Fibroblast of skin of right quadriceps (primary cell): ENCODE results near the gene ISYNA1.
"Not testable (repeated sequence)": the region's sequence is repeated elsewhere in the genome, so short reads cannot be mapped to it uniquely, and the experiment has no call there.

Experiments used
- DNase-seq: peaks from one replicate; pipeline ENCODE4 v3.0.0-alpha.2; 2013

The ISYNA1 gene

DNA sequence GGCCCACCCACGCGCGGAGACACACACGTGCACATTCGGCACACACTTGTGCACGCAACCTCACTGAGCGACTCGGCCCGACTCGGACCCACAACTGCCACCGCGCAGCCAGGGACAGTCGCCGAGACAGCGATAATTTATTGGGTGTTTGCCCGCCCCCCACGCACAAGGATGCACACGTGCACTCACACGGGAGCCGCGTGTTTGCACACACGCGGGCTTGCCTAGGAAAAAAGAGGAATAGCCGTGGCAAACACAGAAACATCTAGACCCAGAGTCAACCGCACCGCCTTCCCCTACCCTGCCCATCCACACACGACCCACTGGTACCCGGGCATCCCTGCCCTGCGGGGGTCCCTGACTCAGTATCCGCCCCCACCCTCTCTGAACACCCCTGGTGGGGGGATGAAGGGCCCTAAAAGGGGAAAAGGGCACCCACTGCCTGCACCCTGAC, 19.9 kb downstream of the ISYNA1 start:
- DNase-seq = no peak

DNA sequence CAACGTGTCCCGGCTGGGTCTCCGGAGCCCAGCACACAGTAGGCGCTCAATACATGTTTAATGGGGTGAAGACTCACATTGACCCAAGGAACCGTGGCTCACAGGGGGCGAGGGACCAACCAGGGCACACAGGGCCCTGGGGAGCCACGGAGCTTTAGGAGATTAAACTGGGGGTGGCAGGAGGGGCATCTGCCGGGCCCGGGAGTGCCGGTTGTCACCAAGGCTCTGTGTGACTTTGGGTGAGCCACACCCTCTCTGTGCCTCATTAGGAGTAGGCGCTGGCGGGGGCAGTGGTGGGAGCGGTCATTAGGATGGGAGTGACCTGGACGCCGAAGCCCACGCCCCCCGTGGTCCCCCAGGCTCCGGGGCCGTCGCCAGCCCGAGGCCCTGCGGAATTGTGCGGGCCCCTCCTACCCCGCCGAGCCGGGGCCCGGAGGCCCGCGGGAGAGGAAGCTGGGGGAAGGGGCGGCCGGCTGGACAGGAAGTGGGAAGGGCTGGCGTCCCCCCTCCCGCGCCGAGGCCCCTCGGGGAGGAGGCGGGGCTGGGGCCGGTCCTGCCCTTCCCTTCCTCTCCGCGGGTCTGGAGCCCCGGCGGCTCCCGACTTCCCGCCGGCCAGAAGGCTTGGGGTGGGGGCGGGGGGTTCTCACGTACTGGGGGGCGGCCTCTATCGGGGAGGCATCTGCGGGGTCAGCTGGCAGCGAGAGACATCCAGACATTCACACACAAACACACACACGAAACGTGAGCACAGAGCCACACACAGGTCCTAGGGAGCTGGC, 20.5 kb downstream of the ISYNA1 start:
- peak; percentile 92 for DNase-seq

DNA sequence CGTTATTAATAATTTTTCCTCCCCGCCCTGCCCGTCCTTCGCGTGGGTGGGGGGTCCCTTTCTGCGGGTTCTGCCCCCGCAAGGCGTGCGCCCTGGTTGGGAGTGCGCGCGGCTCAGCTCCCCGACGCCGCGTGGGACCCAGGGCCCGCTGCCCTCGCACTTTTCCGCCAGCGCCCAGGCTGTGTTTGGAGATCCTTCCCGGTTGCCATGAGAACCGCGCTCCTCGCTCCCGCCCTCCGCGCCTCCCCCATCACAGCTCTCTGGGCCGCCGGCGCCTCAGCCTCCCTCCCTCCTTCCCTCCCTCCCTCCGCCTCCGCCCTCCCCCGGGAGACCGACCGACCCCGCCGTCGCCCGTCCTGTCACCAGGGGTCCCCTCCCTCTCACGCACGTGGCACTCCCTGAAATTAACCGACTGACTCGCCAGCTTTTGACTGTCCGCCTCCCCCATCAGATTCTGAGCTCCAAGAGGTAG, 21.1 kb downstream of the ISYNA1 start:
- peak; percentile 92 for DNase-seq

DNA sequence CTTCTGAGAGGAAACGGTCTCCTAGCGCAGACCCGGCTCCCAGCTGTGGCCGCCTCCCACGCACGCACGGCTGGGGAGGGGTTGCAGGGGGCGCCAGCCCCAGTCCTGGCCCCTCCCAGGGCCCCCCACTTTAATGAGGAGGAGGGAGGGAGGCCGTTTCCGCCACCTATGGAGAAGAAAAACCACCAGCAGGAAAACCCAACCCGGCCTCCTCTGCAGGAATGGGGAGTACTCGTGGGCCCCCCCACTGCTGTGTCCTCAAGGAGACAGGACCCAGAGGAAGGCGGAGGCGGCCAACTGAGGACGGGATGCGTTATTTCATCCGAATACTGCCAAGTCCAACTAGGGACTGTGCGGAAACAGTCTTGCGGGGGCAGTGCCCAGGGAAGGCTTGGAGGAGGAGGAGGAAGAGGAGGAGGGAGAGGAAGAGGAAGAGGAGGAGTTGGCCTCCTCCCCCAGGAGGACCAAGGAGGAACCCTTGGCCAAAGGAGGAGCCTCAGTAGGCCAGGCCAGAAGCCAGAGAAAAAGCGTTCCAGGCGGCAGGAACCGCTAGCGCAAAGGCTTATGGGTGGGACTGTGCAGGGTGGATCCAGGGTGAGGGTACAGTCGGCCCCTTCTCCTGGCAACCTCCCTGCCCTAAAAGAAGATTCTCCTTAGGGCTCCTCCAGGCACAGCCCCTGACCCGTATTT, 22.6 kb downstream of the ISYNA1 start:
- peak; percentile 85 for DNase-seq

DNA sequence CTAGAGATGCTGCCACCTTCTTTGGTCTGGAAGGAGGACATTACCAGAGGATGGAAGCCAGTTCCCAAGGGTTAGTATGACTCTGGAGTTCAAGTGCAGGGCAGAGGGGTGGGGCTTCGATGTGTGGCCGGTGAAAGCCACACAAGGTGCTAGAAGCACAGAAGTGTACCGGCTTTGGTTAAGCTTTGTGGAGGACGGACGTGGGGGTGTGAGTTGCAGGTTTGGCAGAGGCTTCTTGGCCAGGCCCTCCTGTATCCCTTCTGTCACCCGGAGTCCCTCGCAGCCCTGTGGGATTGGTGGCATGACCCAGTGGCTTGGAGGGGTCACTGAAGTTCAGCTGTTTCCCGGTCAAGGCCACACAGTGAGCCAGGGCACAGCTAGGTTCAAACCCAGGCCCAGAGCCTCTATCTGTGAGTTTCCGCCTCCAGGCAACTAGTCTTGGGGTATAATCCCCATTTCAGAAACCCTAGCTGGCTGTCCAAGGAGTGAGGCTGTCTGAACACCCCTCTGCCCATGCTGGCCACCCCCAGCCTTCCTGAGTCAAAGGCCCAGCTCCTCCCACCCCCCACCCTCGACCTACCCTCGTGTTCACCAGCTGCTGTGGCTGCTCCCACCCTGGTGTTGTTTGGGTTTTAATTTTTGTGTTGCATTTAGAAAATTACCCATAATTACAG, 23.3 kb downstream of the ISYNA1 start:
- DNase-seq = no peak

DNA sequence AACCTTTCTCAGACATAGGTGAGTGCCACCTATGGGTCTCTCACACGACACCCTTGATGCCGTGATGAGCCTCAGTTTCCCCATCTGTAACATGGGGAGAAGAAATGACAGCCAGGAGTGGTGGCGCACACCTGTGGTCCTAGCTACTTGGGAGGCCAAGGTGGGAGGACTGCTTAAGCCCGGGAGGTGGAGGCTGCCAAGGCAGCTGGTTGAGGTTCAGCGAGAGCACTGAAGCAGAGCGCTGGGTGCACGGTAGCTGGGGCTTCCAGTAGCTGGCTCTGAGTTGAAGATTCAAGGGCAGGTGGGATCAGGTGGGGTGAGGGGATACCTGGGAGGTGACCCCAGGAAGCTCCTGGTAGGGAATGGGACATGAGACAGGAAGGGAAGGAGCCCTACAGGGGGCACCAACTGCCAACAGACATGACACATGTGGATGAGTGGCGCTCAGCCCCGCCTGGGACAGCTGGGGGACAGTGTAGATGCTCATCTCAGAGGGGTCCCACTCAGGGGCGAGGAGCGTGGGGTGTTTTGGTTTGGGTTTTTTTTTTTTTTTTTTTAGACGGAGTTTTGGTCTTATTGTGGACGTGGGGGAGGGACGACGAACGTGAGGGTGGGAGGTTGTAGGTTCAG, 25.2 kb downstream of the ISYNA1 start:
- no peak for DNase-seq

DNA sequence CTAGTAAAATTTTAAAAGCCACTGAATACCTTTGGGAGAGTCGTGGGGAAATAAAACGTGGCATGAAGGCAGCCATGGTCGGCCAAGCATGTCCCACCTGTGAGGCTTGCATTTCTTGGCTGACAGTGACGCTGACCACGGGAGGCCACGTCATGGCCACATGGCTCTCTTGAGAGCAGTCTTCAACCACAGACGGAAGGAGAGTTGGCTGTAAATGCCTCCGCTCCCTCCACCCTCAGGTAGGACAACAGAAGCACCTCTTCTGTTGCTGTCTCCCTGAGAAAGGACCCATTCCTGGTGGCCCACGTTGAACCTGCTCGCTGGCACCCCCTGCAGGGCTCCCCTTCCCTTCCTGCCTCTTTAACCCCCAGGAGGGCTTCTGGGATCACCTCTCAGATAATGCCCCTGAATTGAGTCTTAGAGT, 29.9 kb downstream of the ISYNA1 start:
- DNase-seq = no peak

DNA sequence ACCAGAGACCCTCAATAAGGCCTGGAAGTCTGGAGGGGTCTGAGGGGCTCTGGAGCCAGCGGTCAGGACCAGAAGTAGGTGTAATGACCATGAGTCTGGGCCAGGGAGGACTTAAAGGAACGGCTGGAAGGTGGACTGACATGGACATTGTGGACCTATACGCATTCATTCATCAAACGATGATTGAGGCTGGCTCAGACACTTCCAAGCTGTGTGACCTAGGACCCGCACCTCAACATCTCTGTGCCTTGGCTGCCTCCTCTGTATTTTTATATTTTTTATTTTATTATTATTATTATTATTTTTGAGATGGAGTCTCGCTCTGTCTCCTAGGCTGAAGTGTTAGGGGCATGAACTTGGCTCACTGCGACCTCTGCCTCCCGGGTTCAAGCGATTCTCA, 31.2 kb downstream of the ISYNA1 start:
- no peak for DNase-seq

DNA sequence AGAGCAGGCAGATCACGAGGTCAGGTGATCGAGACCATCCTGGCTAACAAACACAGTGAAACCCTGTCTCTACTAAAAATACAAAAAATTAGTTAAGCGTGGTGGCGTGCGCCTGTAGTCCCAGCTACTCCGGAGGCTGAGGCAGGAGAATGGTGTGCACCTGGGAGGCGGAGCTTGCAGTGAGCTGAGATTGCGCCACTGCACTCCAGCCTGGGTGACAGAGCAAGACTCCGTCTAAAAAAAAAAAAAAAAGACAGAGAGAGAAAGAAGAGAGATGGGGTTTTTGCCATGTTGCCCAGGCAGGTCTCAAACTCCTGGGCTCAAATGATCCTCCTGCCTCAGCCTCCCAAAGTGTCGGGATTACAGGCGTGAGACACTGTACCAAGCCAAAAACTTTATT, 32.2 kb downstream of the ISYNA1 start:
- not testable (repeated sequence) for DNase-seq

DNA sequence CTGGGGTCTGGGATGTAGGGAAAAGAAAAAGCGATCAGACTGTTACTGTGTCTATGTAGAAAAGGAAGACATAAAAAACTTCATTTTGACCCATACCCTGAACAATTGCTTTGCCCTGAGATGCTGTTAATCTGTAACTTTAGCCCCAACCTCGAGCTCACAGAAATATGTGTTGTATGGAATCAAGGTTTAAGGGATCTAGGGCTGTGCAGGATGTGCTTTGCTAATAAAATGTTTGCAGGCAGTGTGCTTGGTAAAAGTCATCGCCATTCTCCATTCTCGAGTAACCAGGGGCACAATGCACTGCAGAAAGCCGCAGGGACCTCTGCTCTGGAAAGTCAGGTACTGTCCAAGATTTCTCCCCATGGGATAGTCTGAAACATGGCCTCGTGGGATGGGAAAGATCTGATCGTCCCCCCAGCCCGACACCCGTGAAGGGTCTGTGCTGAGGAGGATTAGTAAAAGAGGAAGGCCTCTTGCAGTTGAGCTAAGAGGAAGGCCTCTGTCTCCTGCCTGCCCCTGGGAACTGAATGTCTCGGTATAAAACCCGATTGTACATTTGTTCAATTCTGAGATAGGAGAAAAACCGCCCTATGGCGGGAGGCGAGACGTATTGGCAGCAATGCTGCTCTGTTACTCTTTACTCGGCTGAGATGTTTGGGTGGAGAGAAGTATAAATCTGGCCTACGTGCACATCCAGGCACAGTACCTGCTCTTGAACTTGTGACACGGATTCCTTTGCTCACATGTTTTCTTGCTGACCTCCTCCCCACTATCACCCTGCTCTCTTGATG, 35.3 kb downstream of the ISYNA1 start:
- not testable (repeated sequence) for DNase-seq

DNA sequence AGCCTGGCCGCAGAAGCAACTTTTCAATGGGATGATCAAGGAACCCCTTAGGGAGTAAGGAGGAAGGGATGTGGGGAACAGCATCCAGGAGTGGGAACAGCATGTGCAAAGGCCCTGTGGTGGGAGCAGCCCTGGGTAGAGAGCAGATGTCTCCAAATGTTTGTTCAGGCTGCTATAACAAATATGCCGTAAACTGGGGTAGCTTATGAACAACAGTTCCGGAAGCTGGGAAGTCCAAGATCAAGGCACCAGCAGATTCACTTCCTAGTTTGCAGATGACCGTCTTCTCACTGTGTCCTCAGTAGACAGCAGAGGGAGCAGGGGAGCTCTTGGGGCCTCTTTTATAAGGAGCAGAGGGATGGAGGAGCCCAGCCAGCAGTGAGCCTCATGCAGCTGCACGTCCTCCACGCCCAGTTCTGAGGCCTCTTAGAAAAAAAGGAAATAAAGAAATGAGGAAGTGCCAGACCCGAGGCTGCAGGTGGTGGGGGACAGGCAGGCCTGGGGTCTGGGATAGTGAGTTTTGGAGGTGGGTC, 36.3 kb downstream of the ISYNA1 start:
- peak; percentile 60 for DNase-seq

DNA sequence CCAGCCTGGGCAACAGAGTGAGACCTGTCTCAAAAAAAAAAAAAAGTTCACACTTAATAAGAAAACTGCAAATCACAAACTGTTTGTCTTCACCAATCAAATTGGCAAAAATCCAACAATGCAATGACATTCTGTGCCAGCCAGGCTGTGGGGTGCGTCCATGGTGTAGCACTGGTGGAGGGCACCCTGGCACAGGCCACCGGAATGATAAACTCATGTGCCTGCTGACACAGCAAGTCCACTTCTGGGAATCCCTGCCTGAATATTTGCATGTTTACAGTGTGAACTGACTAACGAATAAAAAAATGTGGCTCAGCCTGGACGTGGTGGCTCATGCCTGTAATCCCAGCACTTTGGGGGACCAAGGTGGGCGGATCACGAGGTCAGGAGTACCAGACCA, 38.9 kb downstream of the ISYNA1 start:
- DNase-seq = peak; percentile 48

DNA sequence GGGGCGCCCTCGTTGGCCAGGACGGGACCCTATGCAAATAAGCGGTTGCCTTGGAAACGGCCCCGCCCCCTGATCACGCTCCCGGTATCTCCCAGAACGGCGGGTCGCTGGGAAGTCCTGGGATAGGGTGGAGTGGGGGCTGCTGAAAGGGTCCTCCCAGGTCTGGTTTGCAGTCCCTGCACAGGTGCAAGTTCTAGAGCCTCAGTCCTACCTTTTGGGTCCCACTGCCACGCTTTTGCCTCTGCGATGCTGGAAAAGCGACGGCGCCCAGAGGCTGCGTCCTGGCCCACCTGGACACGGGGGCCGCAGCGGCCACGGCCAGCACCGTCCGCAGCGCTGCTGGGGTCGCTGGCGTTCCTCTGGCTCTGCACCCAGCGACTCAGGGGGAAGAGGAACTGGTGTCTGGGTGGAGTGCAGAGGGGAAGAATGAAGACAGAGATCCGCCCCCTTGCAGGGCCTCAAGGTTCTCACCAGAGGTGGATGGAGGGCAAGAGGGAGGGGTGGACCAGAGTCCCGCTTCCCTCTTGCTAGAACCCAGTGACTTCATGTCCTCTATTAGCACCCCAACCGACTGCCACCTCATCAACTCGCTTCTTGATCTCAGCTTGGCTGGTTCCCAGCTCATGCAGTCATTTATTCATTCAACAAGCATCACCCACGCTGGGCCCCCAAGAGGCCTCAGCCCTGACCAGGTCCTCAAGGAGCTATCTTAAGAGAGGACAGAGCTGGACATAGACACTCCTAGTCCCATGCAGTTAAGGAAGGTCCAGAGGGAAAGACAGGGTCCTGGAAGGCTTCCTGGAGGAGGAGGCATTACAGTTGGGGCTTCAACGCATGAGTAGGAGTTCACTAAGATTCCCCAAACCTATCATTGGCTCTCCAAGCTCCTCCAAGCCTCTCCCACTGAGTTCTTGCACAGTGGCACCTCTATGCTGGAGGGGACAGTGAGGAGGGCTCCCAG, 40.4 kb downstream of the ISYNA1 start, which contains the start of gene LRRC25:
LRRC25 (minus strand) TSS at position 381 of the 961 bp plus-strand sequence. CDS start 659 bp downstream, outside the sequence.
- DNase-seq = no peak

DNA sequence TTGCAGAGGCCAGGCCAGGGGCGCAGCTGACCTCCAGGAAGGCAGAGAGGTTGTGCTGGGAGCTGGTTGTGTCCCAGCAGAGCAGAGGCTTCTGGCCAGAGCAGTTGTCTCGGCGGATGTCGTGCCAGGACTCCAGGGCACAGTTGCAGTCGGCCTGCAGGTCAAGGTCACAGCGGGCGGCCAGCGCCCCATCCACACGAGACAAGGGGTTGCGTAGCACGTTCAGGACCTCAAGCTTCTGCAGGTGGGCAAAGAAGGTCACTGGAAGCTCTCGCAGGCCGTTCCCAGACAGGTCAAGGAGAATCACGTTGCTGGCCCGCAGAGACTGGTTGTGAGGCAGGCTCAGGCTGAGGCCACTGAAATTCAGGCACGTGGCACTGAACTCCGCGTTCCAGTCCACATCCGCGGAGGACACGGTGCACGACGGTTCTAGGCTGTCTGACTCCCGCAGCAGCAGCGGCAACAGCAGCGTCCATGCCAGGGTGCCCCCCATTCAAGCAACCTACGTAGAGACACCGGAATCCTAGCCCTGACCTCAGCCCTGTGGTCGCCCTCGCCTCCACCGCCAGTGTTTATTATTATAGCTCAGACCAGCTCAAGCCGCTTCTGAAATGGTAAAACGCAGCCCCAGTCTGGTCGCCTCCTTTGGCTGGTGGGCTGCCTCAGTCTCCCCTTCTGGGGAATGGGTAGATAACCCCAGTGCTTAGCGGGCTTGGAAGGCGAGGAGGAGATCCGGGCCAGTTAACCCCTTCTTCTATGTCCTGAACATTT, 41.3 kb downstream of the ISYNA1 start:
- no peak for DNase-seq

DNA sequence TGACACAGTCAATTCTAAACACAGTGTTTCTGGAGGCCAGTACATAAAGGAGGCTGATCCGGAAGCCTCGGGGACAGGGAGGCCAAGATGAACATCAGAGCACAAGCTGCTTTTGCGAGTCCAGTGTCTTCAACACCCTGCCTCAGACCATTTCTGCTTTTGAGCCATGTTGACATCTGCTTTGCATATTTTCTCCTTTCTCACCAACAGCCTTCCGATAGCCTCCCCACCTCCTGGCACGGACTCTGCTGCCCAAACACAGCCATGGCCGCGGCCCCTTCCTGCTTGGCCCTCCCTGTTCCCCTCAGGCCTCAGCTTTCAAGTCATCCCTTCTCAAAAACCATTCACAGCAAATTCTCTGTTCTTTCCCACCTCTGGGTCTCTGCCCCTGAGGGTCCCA, 44.1 kb downstream of the ISYNA1 start:
- DNase-seq = no peak

DNA sequence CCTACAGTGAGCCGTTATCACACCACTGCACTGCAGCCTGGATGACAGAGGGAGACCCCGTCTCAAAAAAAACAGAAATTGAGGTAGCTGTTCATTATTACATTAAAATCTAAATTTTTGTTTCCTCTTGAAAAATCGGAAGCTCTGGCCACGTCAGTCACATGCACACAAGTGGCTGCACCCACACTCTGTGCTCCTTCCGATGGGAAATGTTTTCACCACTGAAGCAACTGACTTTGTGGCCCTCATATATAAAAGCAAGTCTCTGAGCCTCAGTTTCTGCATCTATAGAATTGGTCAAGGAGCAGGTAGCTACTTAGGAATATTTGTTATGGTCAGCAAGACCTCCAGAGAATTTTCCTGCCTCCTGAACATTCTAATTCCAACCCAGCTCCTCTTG, 45.0 kb downstream of the ISYNA1 start:
- no peak for DNase-seq

DNA sequence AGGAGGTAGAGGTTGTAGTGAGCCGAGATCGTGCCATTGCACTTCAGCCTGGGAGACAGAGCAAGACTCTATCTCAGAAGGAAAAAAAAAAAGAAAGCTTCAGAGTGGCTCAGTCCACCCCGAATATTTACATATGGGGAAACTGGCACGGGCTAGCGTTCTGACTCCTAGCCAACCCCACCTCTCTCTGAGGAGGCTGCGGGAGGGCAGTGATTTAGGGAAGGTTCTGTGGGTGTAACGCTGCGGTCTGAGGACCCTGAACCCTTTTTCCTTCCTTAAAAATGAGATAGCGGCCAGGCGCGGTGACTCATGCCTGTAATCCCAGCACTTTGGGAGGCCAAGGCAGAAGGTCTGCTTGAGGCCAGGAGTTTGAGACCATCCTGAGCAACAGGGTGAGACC, 45.5 kb downstream of the ISYNA1 start:
- no peak for DNase-seq

DNA sequence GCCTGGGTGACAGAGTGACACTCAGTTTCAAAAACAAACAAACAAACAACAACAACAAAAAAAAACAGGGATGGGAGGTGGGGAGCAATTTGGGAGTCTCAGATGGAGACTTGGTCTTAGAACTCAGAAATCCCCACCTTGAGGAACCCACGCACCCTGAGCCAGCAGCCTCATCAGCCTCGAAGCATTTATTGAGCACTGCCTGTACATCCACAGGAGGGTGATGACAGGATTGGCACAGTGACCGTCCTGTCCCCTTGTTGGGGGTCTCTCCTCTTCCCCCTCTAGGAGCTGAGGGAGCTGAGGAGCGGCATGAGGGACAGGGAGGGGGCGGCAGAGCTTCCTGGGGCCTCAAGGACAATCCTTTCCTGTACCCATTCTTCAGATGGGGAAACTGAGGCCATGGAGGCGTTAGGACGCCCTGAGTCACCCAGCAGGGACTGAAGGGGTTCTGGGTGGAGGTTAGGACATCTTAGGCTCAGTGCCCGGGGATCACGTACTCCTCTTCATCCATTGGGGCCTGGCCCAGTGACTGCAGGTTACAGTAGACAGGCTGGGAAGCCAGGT, 46.3 kb downstream of the ISYNA1 start:
- DNase-seq = no peak
